Measurements from ENCODE around the gene VRK1.
"Not testable (repeated sequence)": the region's sequence is repeated elsewhere in the genome, so short reads cannot be mapped to it uniquely, and the experiment has no call there.

Gene VRK1

GRCh38 chr14:96874127-96874526, 76.9 kb downstream of the VRK1 start:
- no peak for DNase-seq (ENCODE audit: extremely low read depth in 1 of 2, low read depth in 1 of 2)

GRCh38 chr14:96876747-96877146, 79.6 kb downstream of the VRK1 start:
- no peak for DNase-seq (ENCODE audit: extremely low read depth in 1 of 2, low read depth in 1 of 2)

GRCh38 chr14:96881713-96882112, 84.5 kb downstream of the VRK1 start:
- DNase-seq (ENCODE audit: extremely low read depth in 1 of 2, low read depth in 1 of 2) = no peak

- DNase-seq (ENCODE audit: extremely low read depth in 1 of 2, low read depth in 1 of 2) = not testable (repeated sequence)
Measured at GRCh38 chr14:96883974-96884373, 86.8 kb downstream of the VRK1 start.

- no peak for DNase-seq (ENCODE audit: extremely low read depth in 1 of 2, low read depth in 1 of 2)
Measured at GRCh38 chr14:96888158-96888557, 91.0 kb downstream of the VRK1 start.

GRCh38 chr14:96888593-96888992, 91.4 kb downstream of the VRK1 start:
- DNase-seq (ENCODE audit: extremely low read depth in 1 of 2, low read depth in 1 of 2) = no peak

- DNase-seq (ENCODE audit: extremely low read depth in 1 of 2, low read depth in 1 of 2) = no peak
Measured at GRCh38 chr14:96889091-96889490, 91.9 kb downstream of the VRK1 start.

GRCh38 chr14:96893966-96894622, 96.9 kb downstream of the VRK1 start:
- no peak for DNase-seq (ENCODE audit: extremely low read depth in 1 of 2, low read depth in 1 of 2)

GRCh38 chr14:96894966-96895365, 97.8 kb downstream of the VRK1 start:
- DNase-seq (ENCODE audit: extremely low read depth in 1 of 2, low read depth in 1 of 2) = no peak

GRCh38 chr14:96895658-96896271, 98.6 kb downstream of the VRK1 start:
- no peak for DNase-seq (ENCODE audit: extremely low read depth in 1 of 2, low read depth in 1 of 2)

- no peak for DNase-seq (ENCODE audit: extremely low read depth in 1 of 2, low read depth in 1 of 2)
Measured at GRCh38 chr14:96897184-96897583, 100.0 kb downstream of the VRK1 start.

- no peak for DNase-seq (ENCODE audit: extremely low read depth in 1 of 2, low read depth in 1 of 2)
Measured at GRCh38 chr14:96901227-96901626, 104.0 kb downstream of the VRK1 start.

GRCh38 chr14:96902004-96902403, 104.8 kb downstream of the VRK1 start:
- DNase-seq (ENCODE audit: extremely low read depth in 1 of 2, low read depth in 1 of 2) = no peak

GRCh38 chr14:96903444-96904023, 106.4 kb downstream of the VRK1 start:
- no peak for DNase-seq (ENCODE audit: extremely low read depth in 1 of 2, low read depth in 1 of 2)

- no peak for DNase-seq (ENCODE audit: extremely low read depth in 1 of 2, low read depth in 1 of 2)
Measured at GRCh38 chr14:96904201-96904600, 107.0 kb downstream of the VRK1 start.

GRCh38 chr14:96905065-96905464, 107.9 kb downstream of the VRK1 start:
- DNase-seq (ENCODE audit: extremely low read depth in 1 of 2, low read depth in 1 of 2) = no peak

- no peak for DNase-seq (ENCODE audit: extremely low read depth in 1 of 2, low read depth in 1 of 2)
Measured at GRCh38 chr14:96905825-96906224, 108.6 kb downstream of the VRK1 start.

- DNase-seq (ENCODE audit: extremely low read depth in 1 of 2, low read depth in 1 of 2) = no peak
Measured at GRCh38 chr14:96906434-96906833, 109.3 kb downstream of the VRK1 start.

- no peak for DNase-seq (ENCODE audit: extremely low read depth in 1 of 2, low read depth in 1 of 2)
Measured at GRCh38 chr14:96909841-96910364, 112.7 kb downstream of the VRK1 start.

GRCh38 chr14:96911499-96912149, 114.4 kb downstream of the VRK1 start:
- DNase-seq (ENCODE audit: extremely low read depth in 1 of 2, low read depth in 1 of 2) = no peak

- DNase-seq (ENCODE audit: extremely low read depth in 1 of 2, low read depth in 1 of 2) = no peak
Measured at GRCh38 chr14:96914571-96915128, 117.5 kb downstream of the VRK1 start.
